Measurements from ENCODE around the gene SRSF1. TPM values are rescaled to one million over a fixed set of nuclear protein-coding genes. Genes with fewer than 3 reads are reported as not detected.
A peak's percentile ranks its signal among the peaks of the same experiment; 100 is the strongest.

The SRSF1 gene
- total RNA-seq, 2 experiments from 2014 or later: 115 to 121 TPM

- H3K9me3 ChIP-seq (ENCODE audit: control insufficient read depth in 1 of 2, insufficient read depth in 1 of 2, low read length in 2 of 2): no peaks in the 10 kb centered on the region
- Mint-ChIP-seq H3K27me3 (no peaks in the 10 kb centered on the region), H3K36me3 (ENCODE audit: low read depth) (peaks cover 92% of the 10 kb centered on the region), H3K4me3 (no peak overlapping the region), H3K9me3 (no peaks in the 10 kb centered on the region), H3K4me1 (ENCODE audit: low read depth) (peaks cover 70% of the 10 kb centered on the region), H3K27ac (peak overlapping the region; percentile 67)
- ChIA-PET CTCF (interaction anchor here (2.2 kb wide), 1 partner anchor 14 kb away, joined by 7 read pairs; no protein-coding TSS in a partner anchor), POLR2A (interaction anchor here (2.0 kb wide), 1 partner anchor 24 kb away, joined by 8 read pairs; the partner anchor contains the start of gene SRSF1)
- no peak for ATAC-seq (ENCODE audit: poor library complexity)
- H3K4me1 ChIP-seq (ENCODE audit: insufficient read depth, low read length): peaks cover 24% of the 10 kb centered on the region
- H3K36me3 ChIP-seq (ENCODE audit: insufficient read depth, low read length): peaks cover 52% of the 10 kb centered on the region
- intact Hi-C loops (cut with DNase I, micrococcal nuclease): no loop called here
- no peak for TF ChIP-seq CTCF (IDR thresholded peaks at IDR 0.05)
- no peaks in the 10 kb centered on the region for H3K27me3 ChIP-seq (ENCODE audit: control insufficient read depth in 1 of 2, insufficient read depth in 2 of 2, low read length in 2 of 2)
- no peak overlapping the region for H3K27ac ChIP-seq (ENCODE audit: low read depth in 1 of 2, low read length in 2 of 2)
- DNase-seq: peak in 2 of 14 experiments; percentile 23 to 59
- H3K4me3 ChIP-seq (ENCODE audit: low read length): no peak overlapping the region
Measured at GRCh38 chr17:57982452-57983170, 24.4 kb downstream of the SRSF1 start.

GRCh38 chr17:57980522-57980921 lies 26.5 kb downstream of the SRSF1 start:
- no peaks in the 10 kb centered on the region for H3K9me3 ChIP-seq (ENCODE audit: control insufficient read depth in 1 of 2, insufficient read depth in 1 of 2, low read length in 2 of 2)
- Mint-ChIP-seq H3K27ac (no peak overlapping the region), H3K4me1 (ENCODE audit: low read depth) (peaks cover 54% of the 10 kb centered on the region), H3K27me3 (no peaks in the 10 kb centered on the region), H3K9me3 (no peaks in the 10 kb centered on the region), H3K36me3 (ENCODE audit: low read depth) (peaks cover 93% of the 10 kb centered on the region), H3K4me3 (peak overlapping the region; percentile 22)
- POLR2A ChIA-PET: interaction anchor here (1.0 to 1.7 kb wide), 3 partner anchors 15 to 27 kb away, joined by 3 to 4 read pairs (median 4); partner anchors contain the start of gene SRSF1
- peaks cover 72% of the 10 kb centered on the region for H3K36me3 ChIP-seq (ENCODE audit: insufficient read depth, low read length)
- H3K27ac ChIP-seq (ENCODE audit: low read depth in 1 of 2, low read length in 2 of 2): no peak overlapping the region
- H3K4me1 ChIP-seq (ENCODE audit: insufficient read depth, low read length): peaks cover 17% of the 10 kb centered on the region
- TF ChIP-seq CTCF (IDR thresholded peaks at IDR 0.05): no peak
- H3K4me3 ChIP-seq (ENCODE audit: low read length): no peak overlapping the region
- DNase-seq: no peak
- ATAC-seq (ENCODE audit: poor library complexity): no peak
- intact Hi-C loops (cut with DNase I, micrococcal nuclease): no loop called here
- H3K27me3 ChIP-seq (ENCODE audit: control insufficient read depth in 1 of 2, insufficient read depth in 2 of 2, low read length in 2 of 2): no peaks in the 10 kb centered on the region
- CTCF ChIA-PET: interaction anchor here (1.3 to 1.4 kb wide), 2 partner anchors 19 to 26 kb away, joined by 4 to 5 read pairs; partner anchors contain the start of gene CUEDC1

GRCh38 chr17:57979076-57979475 lies 28.0 kb downstream of the SRSF1 start:
- ATAC-seq (ENCODE audit: poor library complexity): no peak
- Mint-ChIP-seq H3K36me3 (ENCODE audit: low read depth) (peaks cover 93% of the 10 kb centered on the region), H3K27ac (no peak overlapping the region), H3K4me3 (no peak overlapping the region), H3K4me1 (ENCODE audit: low read depth) (peaks cover 39% of the 10 kb centered on the region), H3K9me3 (no peaks in the 10 kb centered on the region), H3K27me3 (no peaks in the 10 kb centered on the region)
- CTCF ChIA-PET: interaction anchor here (0.5 to 2.1 kb wide), 2 partner anchors 16 to 71 kb away, joined by 3 to 7 read pairs; no protein-coding TSS in a partner anchor
- intact Hi-C loops (cut with DNase I, micrococcal nuclease): no loop called here
- H3K27me3 ChIP-seq (ENCODE audit: control insufficient read depth in 1 of 2, insufficient read depth in 2 of 2, low read length in 2 of 2): no peaks in the 10 kb centered on the region
- DNase-seq: no peak
- peaks cover 77% of the 10 kb centered on the region for H3K36me3 ChIP-seq (ENCODE audit: insufficient read depth, low read length)
- H3K4me1 ChIP-seq (ENCODE audit: insufficient read depth, low read length): peaks cover 13% of the 10 kb centered on the region
- no peak overlapping the region for H3K4me3 ChIP-seq (ENCODE audit: low read length)
- H3K9me3 ChIP-seq (ENCODE audit: control insufficient read depth in 1 of 2, insufficient read depth in 1 of 2, low read length in 2 of 2): no peaks in the 10 kb centered on the region
- H3K27ac ChIP-seq (ENCODE audit: low read depth in 1 of 2, low read length in 2 of 2): no peak overlapping the region
- POLR2A ChIA-PET: interaction anchor here (0.9 to 1.1 kb wide), 2 partner anchors 14 to 19 kb away, joined by 3 read pairs; no protein-coding TSS in a partner anchor
- TF ChIP-seq CTCF (IDR thresholded peaks at IDR 0.05): no peak

All from CD4-positive, alpha-beta T cell (primary cell).